GM12878 (cell line): ENCODE measurements around the gene WNK2. TPM values are rescaled to one million over a fixed set of nuclear protein-coding genes. Genes with fewer than 3 reads are reported as not detected.

Source experiments
- ATAC-seq: fragments of 200-7000 bp; cut with Tn5 transposase; 3 replicates; pipeline ENCODE4 v1.9.1; 2020; ENCODE audit warnings: mild to moderate bottlenecking, moderate library complexity
- BruUV-seq: library from RNA; stranded (reverse); fragments of 400-500 nt; replicated peaks from 2 replicates; lab custom pipeline; 2021; lab: Mats Ljungman, UMichigan
- CTCF ChIA-PET: fragments of 300-600 bp; sonication (Branson Sonifier 250); formaldehyde crosslinking; extraction: SDS; loops from one replicate; lab custom pipeline; 2021; ENCODE audit warnings: inconsistent platforms; lab: Yijun Ruan, JAX
- POLR2A ChIA-PET: fragments of 350-600 bp; formaldehyde crosslinking; extraction: SDS; loops from one replicate; lab custom pipeline; 2021; ENCODE audit warnings: inconsistent platforms; lab: Charles Lee
- RAD21 ChIA-PET: fragments of 300-600 bp; sonication (Branson Sonifier 250); formaldehyde crosslinking; loops from one replicate; lab custom pipeline; 2023; ENCODE audit warnings: antibody characterized with exemption; ENCODE audit not compliant: unreplicated experiment; lab: Charles Lee
- SMC1A ChIA-PET: fragments of 300-600 bp; sonication (Branson Sonifier 250); formaldehyde crosslinking; loops from one replicate; lab custom pipeline; 2023; ENCODE audit not compliant: unreplicated experiment, uncharacterized antibody; lab: Charles Lee
- DNase-seq: peaks from one replicate; pipeline ENCODE4 v3.0.0-alpha.2; 2011; ENCODE audit warnings: low read depth, low spot score
- FAIRE-seq: peaks from 3 replicates; lab custom pipeline; 2011; peaks lifted over from hg19 to GRCh38; lab: Jason Lieb, UNC
- H2AFZ ChIP-seq: 2 replicates; pipeline ENCODE4 v1.6.0; 2011; ENCODE audit warnings: low read depth, low read length, control low read depth; ENCODE audit not compliant: control insufficient read depth
- H3K27ac ChIP-seq: 2 replicates; pipeline ENCODE4 v1.5.1; 2011; ENCODE audit warnings: control low read depth; ENCODE audit not compliant: control insufficient read depth, insufficient read depth
- H3K27me3 ChIP-seq, 2 experiments: replicated peaks in 1 of 2; 2 replicates each; pipeline versions ENCODE4 v1.6.0 to v1.6.1; 2011; ENCODE audit warnings: low read length in 1 of 2; ENCODE audit not compliant: control insufficient read depth in 2 of 2, insufficient read depth in 2 of 2
- H3K36me3 ChIP-seq, 2 experiments: 2 replicates each; pipeline ENCODE4 v1.5.1; 2011; ENCODE audit warnings: low read length in 1 of 2; ENCODE audit not compliant: control insufficient read depth in 2 of 2, insufficient read depth in 2 of 2
- H3K4me1 ChIP-seq: 2 replicates; pipeline ENCODE4 v1.6.1; 2011; ENCODE audit warnings: mild to moderate bottlenecking, low read length, moderate library complexity, mixed read lengths; ENCODE audit not compliant: control insufficient read depth, insufficient read depth
- H3K4me2 ChIP-seq: 2 replicates; pipeline ENCODE4 v1.6.0; 2011; ENCODE audit warnings: control low read depth; ENCODE audit not compliant: control insufficient read depth, insufficient read depth
- H3K4me3 ChIP-seq: fragments of 200-600 bp; sonication (generic); 2 replicates; pipeline ENCODE4 v1.5.1; 2016
- H3K79me2 ChIP-seq: 2 replicates; pipeline ENCODE4 v1.6.0; 2011; ENCODE audit warnings: low read length; ENCODE audit not compliant: control insufficient read depth, insufficient read depth
- H3K9ac ChIP-seq: 2 replicates; pipeline ENCODE4 v1.8.0; 2011; ENCODE audit warnings: low read length, control low read depth, mixed read lengths; ENCODE audit not compliant: control insufficient read depth, insufficient read depth
- H3K9me3 ChIP-seq: replicated peaks from 3 replicates; pipeline ENCODE4 v1.5.1; 2011; ENCODE audit warnings: mild to moderate bottlenecking, low read length; ENCODE audit not compliant: control insufficient read depth, insufficient read depth
- H4K20me1 ChIP-seq: 2 replicates; pipeline ENCODE4 v1.6.0; 2011; ENCODE audit not compliant: control insufficient read depth, insufficient read depth
- BACH1 ChIP-seq: fragments of 450-650 bp; IDR thresholded peaks from 2 replicates; pipeline ENCODE4 v1.6.1; 2017; ENCODE audit warnings: mild to moderate bottlenecking, borderline replicate concordance
- JUNB ChIP-seq: IDR thresholded peaks from 2 replicates; pipeline ENCODE4 v1.6.1; 2016; ENCODE audit warnings: antibody characterized with exemption, mild to moderate bottlenecking
- LARP7 ChIP-seq: fragments of 450-650 bp; IDR thresholded peaks from 2 replicates; pipeline ENCODE4 v1.6.1; 2017; ENCODE audit warnings: mild to moderate bottlenecking
- MEF2B ChIP-seq: fragments of 450-650 bp; IDR thresholded peaks from 2 replicates; pipeline ENCODE4 v1.6.1; 2018; ENCODE audit warnings: mild to moderate bottlenecking, moderate library complexity; ENCODE audit not compliant: partially characterized antibody, poor library complexity, severe bottlenecking
- SPI1 ChIP-seq: IDR thresholded peaks from 2 replicates; pipeline ENCODE4 v1.6.1; 2011; ENCODE audit warnings: low read depth, mild to moderate bottlenecking, low read length, moderate library complexity, borderline replicate concordance; ENCODE audit not compliant: insufficient read depth
- USF2 ChIP-seq: IDR thresholded peaks from 2 replicates; pipeline ENCODE4 v1.6.1; 2011; ENCODE audit warnings: low read depth, low read length, improper control_type of control experiment, borderline replicate concordance
- ZBED1 ChIP-seq: IDR thresholded peaks from 2 replicates; pipeline ENCODE4 v1.6.1; 2016; ENCODE audit warnings: borderline replicate concordance
- WGBS: methylation state at CpG from one replicate; pipeline ENCODE4 v1.1.6; 2016; ENCODE audit warnings: low lambda C conversion rate; ENCODE audit not compliant: insufficient replicate concordance, insufficient coverage; ENCODE audit errors: missing lambda C conversion rate; 5-methylcytosine and 5-hydroxymethylcytosine counted together
- in situ Hi-C: fragments of 300-500 bp; cut with MboI; formaldehyde crosslinking; loops from 9 replicates; pipeline ENCODE4 v1.14.3; 2018; ENCODE audit warnings: mixed read lengths
- intact Hi-C: fragments of 100-400 bp; cut with micrococcal nuclease; formaldehyde crosslinking; loops from one replicate; pipeline ENCODE4 v1.14.2; 2022; ENCODE audit not compliant: unreplicated experiment
- polyA plus RNA-seq, 11 experiments: library from polyadenylated mRNA; depleted of rRNA in 4 of 11; unstranded in 6 of 11; stranded (reverse) in 5 of 11; fragments of >200 nt; fragmentation: Nextera tagmentation in 4 of 11; fragmentation: Illumina TruSeq in 1 of 11; extraction: Ambion mirVana in 4 of 11; extraction: Trizol in 1 of 11; gene quantifications; 1 replicate in 1 of 11; 2 replicates in 10 of 11; pipeline versions ENCODE4 v1.2.1 to v1.2.3, GENCODE V29; 2011 to 2016; ENCODE audit warnings: inconsistent platforms in 2 of 11, missing spikeins in 2 of 11, low read depth in 1 of 11
- total RNA-seq, 4 experiments: library from RNA; depleted of rRNA in 3 of 4; stranded (reverse); fragments of >200 nt in 3 of 4; fragmentation: Illumina TruSeq in 1 of 4; extraction: Trizol in 1 of 4; gene quantifications; 2 replicates each; pipeline versions ENCODE4 v1.2.1 to v1.2.3, GENCODE V29; 2013 to 2021

The WNK2 gene
- total and polyA plus RNA-seq, 10 of the 15 experiments (the other 5 are each of a cell fraction or from before 2014, with no cell fraction given) = 0.15 TPM; not detected in 9

- Histone ChIP-seq H3K36me3 (no peaks in the 10 kb centered on the region), H3K9me3 (no peaks in the 10 kb centered on the region), H3K4me2 (no peak overlapping the region), H3K27me3 (peaks cover 0 to under 1% of the 10 kb centered on the region in 2 experiments; a peak in 2 of 4 replicates), H4K20me1 (no peaks in the 10 kb centered on the region)
- ChIA-PET CTCF (no interaction called here), SMC1A (no interaction called here), POLR2A (no interaction called here)
- no TSS peak for BruUV-seq
- no peak for TF ChIP-seq ZBED1
- no peak for TF ChIP-seq BACH1
- no peak for TF ChIP-seq LARP7
- no peak for TF ChIP-seq SPI1
- no peak for TF ChIP-seq MEF2B
- no peak for TF ChIP-seq JUNB
- TF ChIP-seq USF2 = no peak
- TF ChIP-seq, all 136 proteins: peak for 0
- FAIRE-seq (no peak), ATAC-seq (no peak), DNase-seq (no peak)
- no peaks in the 10 kb centered on the region for H3K79me2 ChIP-seq
- H2AFZ ChIP-seq = no peak overlapping the region
- in situ Hi-C loops = no loop called here
- no peak overlapping the region for H3K9ac ChIP-seq
- RAD21 ChIA-PET = no interaction called here
- intact Hi-C loops = no loop called here
- WGBS = 48% methylated on average over 20 of the region's 30 CpGs
- H3K4me3 ChIP-seq = no peak overlapping the region
- no peak overlapping the region for H3K27ac ChIP-seq
- no peaks in the 10 kb centered on the region for H3K4me1 ChIP-seq
Observed at GRCh38 chr9:93317495-93318094, 133.7 kb downstream of the WNK2 start.
